ENCODE results near the gene HIP1. TPM values are rescaled to one million over a fixed set of nuclear protein-coding genes. Genes with fewer than 3 reads are reported as not detected.

HIP1 gene
- total and polyA plus RNA-seq, 9 of the 15 experiments (the other 6 are each of a cell fraction or from before 2014, with no cell fraction given): 2.4 to 13.7 (median 9.5) TPM

- TF ChIP-seq CAMTA2 (CRISPR knock-in tag; conservative IDR thresholded peaks at IDR 0.05) (no peak), TAF7 (tag; IDR thresholded peaks at IDR 0.05) (no peak), TSHZ1 (CRISPR knock-in tag; IDR thresholded peaks at IDR 0.05) (no peak), GATAD2B (IDR thresholded peaks at IDR 0.05; ENCODE audit: borderline replicate concordance) (no peak), NCOA6 (IDR thresholded peaks at IDR 0.05) (no peak), ZC3H8 (IDR thresholded peaks at IDR 0.05) (no peak), CBX3 (IDR thresholded peaks at IDR 0.05; ENCODE audit: borderline replicate concordance in 1 of 2, low read length in 2 of 2) (no peak), NONO (IDR thresholded peaks at IDR 0.05; ENCODE audit: low read depth in 2 of 2, low read length in 1 of 2) (no peak), GTF3C2 (IDR thresholded peaks at IDR 0.05; ENCODE audit: borderline replicate concordance, extremely low read depth, insufficient read length) (no peak), ZC3H11A (IDR thresholded peaks at IDR 0.05; ENCODE audit: low read depth, low read length) (no peak), ZNF318 (IDR thresholded peaks at IDR 0.05; ENCODE audit: borderline replicate concordance in 1 of 2, low read depth in 1 of 2) (no peak), DDX20 (tag; IDR thresholded peaks at IDR 0.05; ENCODE audit: low read depth) (no peak)
Measured at GRCh38 chr7:75546237-75547015, 192.3 kb downstream of the HIP1 start (continued).
